ENCODE results near the gene C10orf53.

DNA sequence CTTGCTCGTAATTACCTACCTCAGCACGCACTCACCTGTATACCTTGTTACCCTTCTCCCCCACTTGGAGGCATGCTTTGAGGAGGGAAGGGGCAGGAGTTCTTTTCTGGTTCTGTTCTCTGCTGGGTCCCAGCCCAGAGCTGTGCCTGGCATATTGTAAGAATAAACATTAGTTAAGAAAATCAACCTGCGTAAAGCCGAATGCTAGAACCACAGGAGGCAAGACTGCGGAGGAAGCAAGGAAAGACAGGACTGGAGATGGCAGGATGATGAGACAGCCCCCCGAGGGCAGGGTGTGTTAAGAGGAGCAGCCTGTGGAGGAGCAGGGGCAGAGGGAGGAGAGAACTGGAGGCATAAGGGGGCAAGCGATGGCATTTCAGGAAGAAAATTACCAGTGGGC, 9.5 kb downstream of the C10orf53 start:
- TF ChIP-seq SRF (IDR thresholded peaks at IDR 0.05; ENCODE audit: low read depth in 2 of 2, low read length in 2 of 2) (no peak), BCL11A (IDR thresholded peaks at IDR 0.05; ENCODE audit: low read depth, low read length) (no peak)

Measured in GM12878 (cell line).